Pancreas (tissue), 10 donors: ENCODE data around the gene SLFN11. TPM values are rescaled to one million over a fixed set of nuclear protein-coding genes. Genes with fewer than 3 reads are reported as not detected.

Source experiments
- ATAC-seq, 4 donors: fragments of 200-7000 bp; cut with Tn5 transposase; one replicate each; pipeline versions ENCODE4 v1.8.0 to v1.9.1; 2020; ENCODE audit warnings: mild to moderate bottlenecking in 4 of 4, moderate library complexity in 4 of 4
- DNase-seq, 6 donors: peaks; one replicate each; pipeline ENCODE4 v3.0.0-alpha.2; 2020
- FAIRE-seq: peaks from 2 replicates; lab custom pipeline; 2012; peaks lifted over from hg19 to GRCh38; lab: Jason Lieb, UNC
- H3K27ac ChIP-seq, 4 donors: fragments of 200-600 bp; sonication (generic); 1 replicate in 3 of 4; 2 replicates in 1 of 4; pipeline versions ENCODE4 v1.5.0 to v1.8.0; 2020
- H3K27me3 ChIP-seq, 4 donors: fragments of 200-600 bp; one replicate each; pipeline ENCODE4 v1.8.0; 2021
- H3K36me3 ChIP-seq, 3 donors: fragments of 200-600 bp; sonication (generic) in 1 of 3; one replicate each; pipeline versions ENCODE4 v1.5.0 to v1.8.0; 2020 to 2021
- H3K4me1 ChIP-seq, 3 donors: fragments of 200-600 bp; one replicate each; pipeline ENCODE4 v1.8.0; 2021
- H3K4me3 ChIP-seq, 4 donors: fragments of 200-600 bp; sonication (generic) in 2 of 4; one replicate each; pipeline versions ENCODE4 v1.5.0 to v1.8.0; 2020 to 2021
- H3K9me3 ChIP-seq, 4 donors: fragments of 200-600 bp; one replicate each; pipeline ENCODE4 v1.8.0; 2021
- WGBS, 2 donors: extraction: QIAGEN DNeasy Blood & Tissue Kit; methylation state at CpG; one replicate each; pipeline ENCODE4 v1.1.7; 2013; 5-methylcytosine and 5-hydroxymethylcytosine counted together
- intact Hi-C, 3 donors: fragments of 100-400 bp; cut with DNase I; formaldehyde crosslinking; loops; one replicate each; pipeline versions ENCODE4 v1.11.1 to v1.14.2; 2022
- polyA plus RNA-seq, 2 donors: library from polyadenylated mRNA; stranded (reverse); fragments of 200-250 nt; gene quantifications; one replicate each; pipeline ENCODE4 v1.2.3, GENCODE V29; 2013
- total RNA-seq, 6 donors: library from RNA; stranded (reverse); fragmentation: NEBNext Ultra II Directional in 4 of 6; extraction: Animal tissue kit (Norgen Biotek cat#: 25700) in 4 of 6; gene quantifications; one replicate each; pipeline versions ENCODE4 v1.2.1 to v1.2.4, GENCODE V29; 2021 to 2023
- TF ChIP-seq, protein P1 (sequence below), 4 donors: fragments of 200-600 bp; sonication (generic) in 3 of 4; IDR thresholded peaks; one replicate each; pipeline versions ENCODE4 v1.5.0 to v1.8.0; 2021; ENCODE audit warnings: antibody characterized with exemption in 4 of 4
- donor health status: healthy with polysubstance abuse.
- donor health status: DM: no; HTN: no; CAD: no; lungs with moderate emphysema.
- donor health status: DM: no; HTN: no; CAD: no.
- donor health status: control.
- donor health status: control.
- donor health status: Bipolar disorder and iron deficiency.
- donor health status: DM: yes; HTN: yes; CAD: no.
- donor health status: DM: no; HTN: no; CAD: no.
- donor health status: DM: no; HTN: no; CAD: no.
- donor health status: DM: yes; HTN: yes; CAD: no.

Gene SLFN11
- total and polyA plus RNA-seq, 8 donors = 2.4 to 14.1 (median 3.3) TPM

DNA sequence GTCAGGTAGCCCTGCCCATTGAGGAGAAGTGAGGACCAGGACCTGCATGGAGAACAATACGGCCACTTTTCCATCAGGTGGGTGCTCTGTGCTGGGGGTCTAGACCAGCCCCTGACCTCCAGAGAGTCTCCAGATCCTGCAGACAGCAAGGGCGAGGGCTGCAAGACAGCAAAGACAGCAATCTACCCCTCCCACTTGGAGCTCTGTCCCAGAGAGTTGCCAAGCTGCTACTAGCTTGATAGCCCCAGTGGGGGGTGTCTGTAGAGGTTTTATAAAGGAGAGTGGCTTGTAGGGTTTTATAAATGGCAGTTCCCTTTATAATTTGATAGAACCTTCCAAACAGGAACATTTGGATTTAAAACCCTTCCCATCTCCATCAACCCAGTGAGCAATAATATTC is 16.7 kb upstream of the SLFN11 start:
- FAIRE-seq (no peak), DNase-seq (no peak), ATAC-seq (no peak)
- intact Hi-C loops = no loop called here
- no peaks in the 10 kb centered on the region for H3K9me3 ChIP-seq
- no peak overlapping the region for H3K27ac ChIP-seq
- H3K36me3 ChIP-seq = no peaks in the 10 kb centered on the region
- H3K4me3 ChIP-seq = no peak overlapping the region
- WGBS, 2 donors = 63 to 70% methylated on average over 2 of the region's 2 CpGs
- no peaks in the 10 kb centered on the region for H3K27me3 ChIP-seq
- TF ChIP-seq, protein P1, sequence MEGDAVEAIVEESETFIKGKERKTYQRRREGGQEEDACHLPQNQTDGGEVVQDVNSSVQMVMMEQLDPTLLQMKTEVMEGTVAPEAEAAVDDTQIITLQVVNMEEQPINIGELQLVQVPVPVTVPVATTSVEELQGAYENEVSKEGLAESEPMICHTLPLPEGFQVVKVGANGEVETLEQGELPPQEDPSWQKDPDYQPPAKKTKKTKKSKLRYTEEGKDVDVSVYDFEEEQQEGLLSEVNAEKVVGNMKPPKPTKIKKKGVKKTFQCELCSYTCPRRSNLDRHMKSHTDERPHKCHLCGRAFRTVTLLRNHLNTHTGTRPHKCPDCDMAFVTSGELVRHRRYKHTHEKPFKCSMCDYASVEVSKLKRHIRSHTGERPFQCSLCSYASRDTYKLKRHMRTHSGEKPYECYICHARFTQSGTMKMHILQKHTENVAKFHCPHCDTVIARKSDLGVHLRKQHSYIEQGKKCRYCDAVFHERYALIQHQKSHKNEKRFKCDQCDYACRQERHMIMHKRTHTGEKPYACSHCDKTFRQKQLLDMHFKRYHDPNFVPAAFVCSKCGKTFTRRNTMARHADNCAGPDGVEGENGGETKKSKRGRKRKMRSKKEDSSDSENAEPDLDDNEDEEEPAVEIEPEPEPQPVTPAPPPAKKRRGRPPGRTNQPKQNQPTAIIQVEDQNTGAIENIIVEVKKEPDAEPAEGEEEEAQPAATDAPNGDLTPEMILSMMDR (IDR thresholded peaks at IDR 0.05) = no peak
- no peaks in the 10 kb centered on the region for H3K4me1 ChIP-seq

DNA sequence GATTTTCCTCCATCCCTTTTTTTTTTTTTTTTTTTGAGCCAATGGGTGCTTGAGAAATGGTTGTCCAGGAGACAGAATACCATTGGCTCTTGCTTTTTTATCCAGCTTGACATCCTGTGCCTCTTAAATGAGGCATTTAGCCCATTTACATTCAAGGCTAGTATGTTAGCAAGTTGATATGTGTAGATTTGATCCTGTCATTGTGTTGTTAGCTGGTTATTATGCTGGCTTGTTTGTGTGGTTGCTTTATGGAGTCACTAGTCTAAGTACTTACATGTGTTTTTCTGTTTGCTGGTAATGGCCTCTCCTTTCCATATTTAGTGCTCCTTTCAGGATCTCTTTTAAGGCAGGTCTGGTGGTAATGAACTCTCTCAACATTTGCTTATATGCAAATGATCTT is 14.1 kb upstream of the SLFN11 start:
- intact Hi-C loops = no loop called here
- H3K4me1 ChIP-seq = no peaks in the 10 kb centered on the region
- DNase-seq (no peak), ATAC-seq (no peak), FAIRE-seq (no peak)
- TF ChIP-seq, protein P1 (IDR thresholded peaks at IDR 0.05) = no peak
- H3K36me3 ChIP-seq = no peaks in the 10 kb centered on the region
- H3K9me3 ChIP-seq = no peaks in the 10 kb centered on the region
- H3K27ac ChIP-seq = no peak overlapping the region
- H3K27me3 ChIP-seq = no peaks in the 10 kb centered on the region
- no peak overlapping the region for H3K4me3 ChIP-seq

DNA sequence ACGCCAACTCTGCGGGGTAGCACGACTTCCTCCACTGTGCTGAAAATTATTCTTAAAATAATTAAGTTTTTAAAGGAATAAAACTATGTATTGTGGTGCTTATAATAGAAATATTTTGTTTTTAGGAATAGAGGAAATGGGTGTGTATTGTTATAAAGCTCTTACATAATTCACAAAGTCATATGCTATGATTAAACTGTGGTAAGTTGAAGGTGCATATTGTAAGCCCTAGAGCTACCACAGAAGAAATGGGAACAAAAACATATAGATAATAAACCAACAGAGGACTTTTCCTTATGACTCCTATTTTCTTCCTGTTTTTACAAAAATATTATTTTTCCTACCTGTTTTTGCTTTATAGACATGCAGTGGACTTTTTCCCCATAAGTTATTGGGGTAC is 4.3 kb upstream of the SLFN11 start:
- TF ChIP-seq, protein P1 (IDR thresholded peaks at IDR 0.05) = no peak
- Histone ChIP-seq H3K9me3 (no peaks in the 10 kb centered on the region), H3K27ac (no peak overlapping the region), H3K4me1 (peaks cover 0 to 6% (median 5%) of the 10 kb centered on the region in 3 donors), H3K36me3 (no peaks in the 10 kb centered on the region), H3K27me3 (peaks cover 0 to 12% (median 2%) of the 10 kb centered on the region in 4 donors), H3K4me3 (no peak overlapping the region)
- no peak for FAIRE-seq
- ATAC-seq = no peak
- intact Hi-C loops = no loop called here
- 69 to 74% methylated on average over 3 of the region's 3 CpGs for WGBS, 2 donors
- DNase-seq = no peak

DNA sequence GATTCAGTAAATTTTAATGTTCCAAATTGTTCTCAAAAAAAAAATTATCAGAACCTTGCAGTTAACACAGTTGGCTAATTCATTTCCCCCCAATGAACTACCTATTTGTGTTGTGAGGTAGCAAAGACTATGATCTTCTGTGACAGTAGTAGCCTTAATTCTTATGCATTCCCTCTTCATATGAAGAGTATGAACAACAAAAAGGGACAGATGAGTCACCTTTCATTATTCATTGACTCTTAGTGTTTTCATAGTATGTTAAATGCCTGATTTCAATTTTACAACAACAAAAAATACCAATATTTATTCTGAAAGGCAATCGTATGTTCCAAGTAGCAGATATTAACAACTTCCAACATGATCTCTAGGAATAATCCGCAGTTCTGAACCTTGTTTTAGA is 3.6 kb upstream of the SLFN11 start:
- Histone ChIP-seq H3K4me3 (no peak overlapping the region), H3K9me3 (no peaks in the 10 kb centered on the region), H3K27ac (no peak overlapping the region), H3K27me3 (peaks cover 0 to 12% (median 2%) of the 10 kb centered on the region in 4 donors), H3K4me1 (peaks cover 0 to 6% (median 5%) of the 10 kb centered on the region in 3 donors), H3K36me3 (no peaks in the 10 kb centered on the region)
- TF ChIP-seq, protein P1 (IDR thresholded peaks at IDR 0.05) = no peak
- ATAC-seq (no peak), FAIRE-seq (no peak), DNase-seq (no peak)
- 43 to 60% methylated on average over 2 of the region's 2 CpGs for WGBS, 2 donors
- intact Hi-C loops = no loop called here

DNA sequence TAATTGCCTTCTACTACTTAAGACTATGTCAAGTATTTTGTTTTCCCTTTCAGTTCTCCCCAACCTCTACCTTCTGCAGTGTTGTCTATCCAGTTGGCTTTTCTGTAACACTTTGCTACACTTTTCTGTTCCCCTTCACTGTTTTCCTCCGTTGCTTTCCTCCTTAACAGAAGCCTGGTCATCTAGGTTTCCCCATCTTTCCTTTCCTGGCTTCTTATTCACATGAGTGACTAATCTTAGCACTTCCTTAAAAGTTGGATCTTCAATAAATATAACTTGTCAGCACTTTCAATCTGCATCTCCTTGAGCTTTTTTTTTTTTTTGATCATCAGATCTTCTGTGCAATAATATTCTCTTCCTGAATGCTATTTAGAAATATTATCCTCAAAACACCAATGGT is 2.8 kb upstream of the SLFN11 start:
- intact Hi-C loops = no loop called here
- Histone ChIP-seq H3K4me3 (no peak overlapping the region), H3K9me3 (no peaks in the 10 kb centered on the region), H3K36me3 (no peaks in the 10 kb centered on the region), H3K27me3 (peaks cover 0 to 20% (median 2%) of the 10 kb centered on the region in 4 donors), H3K27ac (no peak overlapping the region), H3K4me1 (peaks cover 0 to 6% (median 5%) of the 10 kb centered on the region in 3 donors)
- 20 to 40% methylated on average over 1 of the region's 1 CpG for WGBS, 2 donors
- DNase-seq = no peak
- no peak for FAIRE-seq
- no peak for ATAC-seq
- TF ChIP-seq, protein P1 (IDR thresholded peaks at IDR 0.05) = no peak
